ENCODE results near the gene HRH2.
"Not testable (repeated sequence)": the region's sequence is repeated elsewhere in the genome, so short reads cannot be mapped to it uniquely, and the experiment has no call there.

Gene HRH2

DNA sequence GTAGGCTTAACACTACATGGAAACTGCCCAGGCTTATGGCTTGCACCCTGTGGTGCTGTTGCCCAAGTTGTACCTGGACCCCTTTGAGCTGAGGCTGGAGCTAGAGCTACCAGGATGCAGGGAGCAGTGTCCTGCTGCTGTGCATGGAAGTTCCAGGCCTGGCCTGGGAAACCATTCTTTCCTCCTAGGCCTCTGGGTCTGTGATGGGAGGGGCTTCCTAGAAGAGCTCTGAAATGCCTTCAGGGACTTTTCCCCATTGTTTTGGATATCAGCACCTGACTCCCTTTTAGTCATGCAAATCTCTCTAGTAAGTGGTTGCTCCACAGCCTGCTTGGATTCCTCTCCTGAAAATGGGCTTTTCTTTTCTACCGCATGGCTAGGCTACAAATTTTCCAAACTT lies 7.9 kb upstream of the HRH2 start:
- no peak for DNase-seq

DNA sequence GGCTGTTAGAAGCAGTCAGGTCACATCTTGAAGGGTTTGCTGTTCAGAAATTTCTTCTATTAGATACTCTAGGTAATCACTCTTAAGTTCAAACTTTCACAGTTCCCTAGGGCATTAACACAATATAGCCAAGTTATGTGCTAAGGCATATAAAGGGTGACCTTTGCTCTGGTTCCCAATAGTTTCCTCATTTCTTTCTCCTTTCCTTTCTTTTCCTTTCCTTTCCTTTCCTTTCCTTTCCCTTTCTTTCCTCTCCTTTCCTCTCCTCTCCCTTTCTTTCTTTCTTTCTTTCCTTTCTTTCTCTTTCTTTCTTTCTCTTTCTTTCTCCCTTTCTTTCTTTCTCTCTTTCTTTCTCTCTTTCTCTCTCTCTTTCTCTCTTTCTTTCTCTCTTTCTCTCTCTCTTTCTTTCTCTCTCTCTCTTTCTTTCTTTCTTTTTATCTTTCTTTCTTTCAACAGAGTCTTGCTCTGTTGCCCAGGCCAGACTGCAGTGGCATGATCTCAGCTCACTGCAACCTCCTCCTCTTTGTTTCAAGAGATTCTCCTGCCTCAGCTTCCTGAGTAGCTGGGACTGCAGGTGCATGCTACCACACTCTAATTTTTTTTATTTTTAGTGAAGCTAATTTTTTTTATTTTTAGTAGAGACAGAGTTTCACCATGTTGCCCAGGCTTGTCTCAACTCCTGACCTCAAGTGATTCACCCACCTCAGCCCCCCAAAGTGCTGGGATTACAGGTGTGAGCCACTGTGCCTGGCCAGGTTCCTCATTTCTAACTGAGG lies 7.3 kb upstream of the HRH2 start:
- not testable (repeated sequence) for DNase-seq

DNA sequence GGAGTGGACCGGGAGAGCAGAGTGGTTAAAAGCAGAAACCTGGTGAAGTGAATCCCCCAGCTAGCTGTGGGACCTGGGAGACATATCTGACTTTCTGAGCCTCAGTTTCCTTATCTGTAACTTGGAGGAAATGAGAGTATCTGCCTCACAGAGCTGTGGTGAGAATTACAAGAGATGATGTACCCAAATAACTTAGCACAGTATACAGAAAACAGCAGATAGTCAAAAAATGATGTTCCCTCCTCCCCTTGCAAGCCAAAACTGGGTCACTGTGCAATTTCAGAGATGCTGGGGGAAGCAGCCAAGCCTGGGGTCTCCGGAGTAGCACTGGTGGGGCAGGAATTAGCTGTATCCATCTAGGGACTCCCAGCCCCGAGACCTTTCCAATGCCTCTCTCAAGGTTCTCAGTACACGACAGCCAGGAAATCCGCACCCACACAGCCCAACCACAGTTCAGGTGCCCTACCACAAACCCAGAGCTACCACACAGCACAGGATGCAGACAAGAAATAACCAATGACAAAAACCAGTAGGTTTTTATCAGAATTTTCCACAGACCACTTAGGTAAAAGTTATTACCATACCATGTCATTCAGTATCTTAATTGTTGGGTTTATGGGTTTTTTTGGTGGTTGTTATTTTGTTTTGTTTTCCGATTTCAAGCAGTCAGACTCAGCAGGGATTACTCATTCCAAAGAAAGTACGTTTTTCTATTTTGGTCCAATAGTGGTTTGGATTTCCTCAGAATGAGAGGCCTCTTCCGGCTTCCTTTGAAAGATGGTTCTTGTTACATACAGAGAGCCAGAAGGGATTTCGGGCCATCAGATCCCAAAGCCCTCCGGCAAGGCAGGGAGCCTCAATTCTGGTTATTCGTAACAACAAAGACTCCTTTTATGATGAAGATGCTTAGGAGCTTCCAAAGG lies 4.9 kb upstream of the HRH2 start:
- peak; percentile 68 for DNase-seq

- no peak for DNase-seq
Observed at GRCh38 chr5:175653763-175654162, 4.1 kb upstream of the HRH2 start.

DNA sequence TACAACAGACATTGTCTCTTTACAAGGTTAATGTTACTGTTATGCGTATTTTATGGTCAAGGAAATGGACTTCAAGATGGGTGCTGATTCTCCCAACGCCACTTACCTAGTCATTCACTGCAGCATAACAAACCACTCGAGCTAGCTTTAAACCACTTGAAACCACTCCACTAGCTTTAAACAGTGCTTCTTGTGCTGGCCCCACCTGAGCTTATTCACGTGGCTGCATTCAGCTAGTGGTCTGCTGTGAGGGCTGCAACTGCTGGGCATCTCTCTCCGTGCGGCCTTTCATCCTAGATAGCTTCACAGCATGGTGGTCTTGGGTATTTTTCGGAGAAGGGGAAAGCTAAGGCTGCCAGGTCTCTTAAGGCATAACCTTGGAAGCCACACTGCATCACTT lies 3.5 kb upstream of the HRH2 start:
- no peak for DNase-seq

- DNase-seq: no peak
Observed at GRCh38 chr5:175654807-175655206, 3.1 kb upstream of the HRH2 start.

GRCh38 chr5:175655411-175655810 lies 2.5 kb upstream of the HRH2 start:
- no peak for DNase-seq

- DNase-seq: no peak
Observed at GRCh38 chr5:175656966-175657365, 905 bp upstream of the HRH2 start.

GRCh38 chr5:175658299-175659145 lies 651 bp downstream of the HRH2 start:
- peak; percentile 43 for DNase-seq

DNA sequence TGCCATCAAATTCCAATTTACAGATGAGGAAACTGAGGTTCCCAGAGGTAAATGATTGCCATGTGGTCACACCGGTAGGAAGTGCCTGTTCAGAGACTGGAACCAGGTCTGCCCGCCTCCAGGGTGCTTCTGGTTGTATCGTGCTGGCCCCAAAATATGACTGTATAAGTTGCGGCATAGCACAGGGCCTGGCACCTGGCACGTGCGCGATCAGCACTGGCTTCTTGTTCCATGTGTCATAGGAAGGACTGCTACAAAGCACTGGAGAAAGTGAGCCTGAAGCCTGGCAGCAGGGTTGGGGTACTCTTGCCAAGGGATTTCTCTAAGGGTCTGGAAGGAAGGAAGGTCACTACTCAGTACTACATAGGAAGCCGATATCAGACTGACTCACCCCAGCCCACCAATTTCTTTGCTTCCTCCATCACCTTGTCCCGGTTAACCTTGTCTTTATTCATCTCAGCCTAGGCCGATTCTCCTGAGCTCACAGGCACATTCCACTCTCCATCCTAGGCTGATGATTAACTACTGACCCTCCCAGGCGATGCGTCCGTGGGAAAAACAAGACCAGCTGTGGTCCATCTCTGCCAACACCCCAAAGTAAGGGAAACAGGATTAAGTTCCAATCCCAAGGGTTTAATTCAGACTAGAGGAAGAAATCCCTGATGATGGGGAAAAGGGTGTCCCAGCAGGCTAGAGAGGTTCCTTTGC lies 1.8 kb downstream of the HRH2 start:
- DNase-seq: no peak

- no peak for DNase-seq
Observed at GRCh38 chr5:175663186-175664184, 5.6 kb downstream of the HRH2 start.

- no peak for DNase-seq
Observed at GRCh38 chr5:175664723-175665122, 6.9 kb downstream of the HRH2 start.

GRCh38 chr5:175666216-175666615 lies 8.3 kb downstream of the HRH2 start:
- no peak for DNase-seq

- no peak for DNase-seq
Observed at GRCh38 chr5:175668006-175668405, 10.1 kb downstream of the HRH2 start.

GRCh38 chr5:175670372-175670771 lies 12.5 kb downstream of the HRH2 start:
- DNase-seq: no peak

DNA sequence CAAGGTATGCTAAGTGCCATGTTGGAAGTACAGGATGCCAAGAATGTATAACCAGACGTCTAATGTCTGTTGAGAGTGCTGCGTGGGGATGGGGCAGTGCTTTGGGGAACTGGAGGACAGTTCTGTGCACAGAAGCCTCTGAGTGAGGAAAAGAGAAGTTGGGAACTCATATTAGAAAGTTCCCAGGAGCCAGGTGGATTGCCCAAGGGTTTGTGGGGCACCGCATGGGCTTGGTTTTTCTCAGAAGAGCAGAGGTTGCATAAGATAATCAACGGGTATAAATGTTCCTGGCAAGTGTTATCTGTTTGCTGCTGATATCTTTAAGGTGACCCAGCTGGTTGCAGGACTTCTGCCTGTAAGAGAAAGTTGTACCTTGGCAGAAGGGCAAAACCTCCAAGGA lies 13.1 kb downstream of the HRH2 start:
- DNase-seq: no peak

GRCh38 chr5:175672976-175673648 lies 15.2 kb downstream of the HRH2 start:
- no peak for DNase-seq

DNA sequence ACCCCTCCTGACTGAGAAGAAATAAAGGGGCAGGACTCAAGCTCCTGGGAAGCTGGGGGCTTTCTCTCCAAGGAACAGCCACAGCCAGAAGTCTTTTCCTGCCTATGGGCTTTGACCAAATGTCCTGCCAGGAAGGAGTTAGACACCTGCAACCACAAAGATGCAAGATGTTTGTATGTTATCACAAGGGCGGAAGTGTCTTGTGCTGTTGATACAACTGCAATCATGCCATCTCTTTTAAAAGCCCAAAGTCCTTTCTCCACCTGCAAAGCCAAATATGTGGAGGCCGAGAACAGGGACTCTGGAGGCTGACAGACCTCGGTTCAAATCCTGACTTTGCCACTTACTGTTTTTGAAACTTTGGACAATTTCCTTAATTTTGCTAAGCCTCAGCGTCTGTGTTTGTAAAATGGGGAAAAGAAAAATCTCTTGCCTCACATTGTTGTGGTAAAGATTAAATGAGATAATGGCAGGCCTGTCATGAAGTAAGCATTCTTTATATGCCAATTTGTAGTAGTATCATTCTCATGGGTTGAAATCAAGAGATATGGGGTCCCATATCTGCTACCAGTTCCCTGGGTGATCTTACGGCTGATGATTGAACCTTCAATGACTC lies 17.0 kb downstream of the HRH2 start:
- no peak for DNase-seq

GRCh38 chr5:175675873-175676272 lies 18.0 kb downstream of the HRH2 start:
- no peak for DNase-seq

GRCh38 chr5:175677571-175677970 lies 19.7 kb downstream of the HRH2 start:
- DNase-seq: no peak
